Transverse colon (tissue), 4 donors: Measurements from ENCODE around the gene ZNF726. TPM values are rescaled to one million over a fixed set of nuclear protein-coding genes. Genes with fewer than 3 reads are reported as not detected.

ENCODE experiments used
- DNase-seq: peaks from one replicate; pipeline ENCODE4 v3.0.0-alpha.2; 2019
- H3K27ac ChIP-seq, 4 donors: fragments of 200-600 bp; sonication (generic); 2 replicates each; pipeline ENCODE4 v1.5.1; 2016 to 2018; ENCODE audit warnings: inconsistent platforms in 4 of 4
- H3K27me3 ChIP-seq: fragments of 200-600 bp; sonication (generic); 2 replicates; pipeline ENCODE4 v1.5.1; 2017; ENCODE audit warnings: inconsistent platforms
- H3K36me3 ChIP-seq, 4 donors: fragments of 200-600 bp; sonication (generic); 2 replicates each; pipeline ENCODE4 v1.5.1; 2017 to 2019; ENCODE audit warnings: inconsistent platforms in 4 of 4
- H3K4me1 ChIP-seq, 4 donors: fragments of 200-600 bp; sonication (generic); 2 replicates each; pipeline ENCODE4 v1.5.1; 2017 to 2020; ENCODE audit warnings: inconsistent platforms in 4 of 4
- H3K4me3 ChIP-seq, 4 donors: fragments of 200-600 bp; sonication (generic); 1 replicate in 1 of 4; 2 replicates in 3 of 4; pipeline versions ENCODE4 v1.5.1 to v1.6.1; 2017 to 2019; ENCODE audit warnings: inconsistent platforms in 4 of 4
- H3K9me3 ChIP-seq, 2 donors: fragments of 200-600 bp; sonication (generic); 2 replicates each; pipeline ENCODE4 v1.5.1; 2017 to 2019; ENCODE audit warnings: inconsistent platforms in 2 of 2
- CTCF ChIP-seq, 5 experiments: fragments of 200-600 bp in 3 of 5; fragments of 450-650 bp in 2 of 5; sonication (generic) in 3 of 5; IDR thresholded peaks; 1 replicate in 2 of 5; 2 replicates in 3 of 5; pipeline ENCODE4 v1.5.1; 2016 to 2017; ENCODE audit warnings: antibody characterized with exemption in 5 of 5, inconsistent platforms in 3 of 5, mild to moderate bottlenecking in 2 of 5, moderate library complexity in 1 of 5
- EP300 ChIP-seq: sonication (generic); formaldehyde crosslinking; IDR thresholded peaks from one replicate; pipeline ENCODE4 v1.6.1; 2017; ENCODE audit warnings: antibody characterized with exemption, low read depth
- POLR2A ChIP-seq: fragments of 450-650 bp; IDR thresholded peaks from one replicate; pipeline ENCODE4 v1.6.1; 2016; ENCODE audit warnings: antibody characterized with exemption, mild to moderate bottlenecking, moderate library complexity
- POLR2AphosphoS5 ChIP-seq, 3 donors: sonication (generic); formaldehyde crosslinking; IDR thresholded peaks; one replicate each; pipeline ENCODE4 v1.6.1; 2016; ENCODE audit warnings: antibody characterized with exemption in 3 of 3
- WGBS, 2 donors: methylation state at CpG; one replicate each; pipeline ENCODE4 v1.1.5; 2018; ENCODE audit warnings: low coverage in 1 of 2; 5-methylcytosine and 5-hydroxymethylcytosine counted together
- in situ Hi-C, 4 donors: fragments of 200-750 bp; cut with MboI; loops; one replicate each; pipeline versions ENCODE4 v1.15.0 to v1.15.1; 2017; ENCODE audit warnings: low sequenced_read_pairs in 3 of 4, low pct_ligation_motif_present in 1 of 4, low pct_unique_long_range_greater_than_20kb in 1 of 4
- intact Hi-C: fragments of 100-400 bp; cut with DNase I; formaldehyde crosslinking; loops from one replicate; pipeline ENCODE4 v1.15.1; 2023; ENCODE audit warnings: low total_unique reads
- total RNA-seq, 4 donors: library from RNA; depleted of rRNA; stranded (reverse); fragments of >200 nt; gene quantifications; one replicate each; pipeline ENCODE4 v1.1.0, GENCODE V29; 2016

Gene ZNF726
- total RNA-seq, 4 donors from 2014 or later = 1.6 to 5.3 (median 1.9) TPM; not detected in 1

- 70 to 82% methylated on average over 2 of the region's 2 CpGs for WGBS, 2 donors
- TF ChIP-seq POLR2A (no peak), CTCF (IDR thresholded peaks at IDR 0.05) (no peak), POLR2AphosphoS5 (IDR thresholded peaks at IDR 0.05) (no peak), EP300 (no peak)
- DNase-seq = no peak
- no peaks in the 10 kb centered on the region for H3K36me3 ChIP-seq
- no peaks in the 10 kb centered on the region for H3K27me3 ChIP-seq
- peaks cover 12 to 19% of the 10 kb centered on the region in 2 donors for H3K9me3 ChIP-seq
- no peak overlapping the region for H3K4me3 ChIP-seq
- H3K27ac ChIP-seq = no peak overlapping the region
- intact Hi-C loops (no loop called here), in situ Hi-C loops (no loop called here)
- H3K4me1 ChIP-seq = no peaks in the 10 kb centered on the region
Measured at GRCh38 chr19:23906835-23907234, 7.9 kb upstream of the ZNF726 start.

DNA sequence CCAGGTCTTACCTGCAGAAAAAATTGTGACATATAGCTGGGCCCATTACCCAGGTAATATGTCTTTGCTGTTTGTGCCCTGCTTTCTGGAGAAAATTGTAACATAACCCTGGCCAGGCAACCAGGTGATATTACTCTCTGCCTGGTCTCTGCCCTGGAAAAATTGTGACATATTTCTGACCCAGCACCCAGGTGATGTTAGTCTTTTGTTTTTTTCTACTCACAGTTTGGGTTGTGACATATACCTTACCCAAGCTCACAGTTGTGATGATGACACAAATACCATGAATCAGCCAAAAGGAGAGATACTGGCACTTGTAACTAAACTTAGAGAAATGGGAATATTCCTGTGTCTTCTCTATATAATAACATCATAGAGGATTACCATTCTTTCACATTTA, 6.5 kb upstream of the ZNF726 start:
- Histone ChIP-seq H3K4me1 (no peaks in the 10 kb centered on the region), H3K4me3 (no peak overlapping the region), H3K36me3 (no peaks in the 10 kb centered on the region), H3K9me3 (peaks cover 12 to 19% of the 10 kb centered on the region in 2 donors), H3K27ac (no peak overlapping the region), H3K27me3 (no peaks in the 10 kb centered on the region)
- TF ChIP-seq POLR2AphosphoS5 (IDR thresholded peaks at IDR 0.05) (no peak), CTCF (IDR thresholded peaks at IDR 0.05) (no peak), POLR2A (no peak), EP300 (no peak)
- no peak for DNase-seq
- in situ Hi-C loops (no loop called here), intact Hi-C loops (no loop called here)

GRCh38 chr19:23909222-23909621, 5.5 kb upstream of the ZNF726 start:
- intact Hi-C loops = no loop called here

DNA sequence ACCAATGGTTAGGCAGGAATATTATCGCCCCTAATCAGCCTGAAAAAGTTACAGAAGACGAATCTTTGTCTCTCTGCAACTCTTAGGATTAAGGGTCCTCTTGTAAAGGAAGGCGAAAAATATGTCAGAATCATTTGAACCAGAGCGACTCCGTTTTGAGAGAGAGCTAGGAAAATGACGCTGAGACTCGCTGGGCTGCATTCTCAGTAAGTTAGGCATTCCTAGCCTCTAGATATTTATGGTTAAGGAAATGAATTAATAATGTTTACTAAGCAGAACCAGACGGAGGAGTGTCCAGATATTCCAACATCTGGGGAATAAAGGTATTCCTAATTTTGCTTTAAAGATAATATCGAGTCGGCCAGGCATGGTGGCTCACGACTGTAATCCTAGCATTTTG, 755 bp upstream of the ZNF726 start:
- 93% methylated on average over 11 of the region's 11 CpGs for WGBS, 2 donors
- TF ChIP-seq POLR2A = no peak
- TF ChIP-seq POLR2AphosphoS5 (IDR thresholded peaks at IDR 0.05) = no peak
- TF ChIP-seq EP300 = no peak
- no peak for TF ChIP-seq CTCF (IDR thresholded peaks at IDR 0.05)
- in situ Hi-C loops (no loop called here), intact Hi-C loops (no loop called here)
- no peaks in the 10 kb centered on the region for H3K27me3 ChIP-seq
- H3K4me1 ChIP-seq = peaks cover 0 to 5% (median 0%) of the 10 kb centered on the region in 4 donors
- H3K4me3 ChIP-seq = no peak overlapping the region
- no peaks in the 10 kb centered on the region for H3K36me3 ChIP-seq
- H3K9me3 ChIP-seq = no peaks in the 10 kb centered on the region
- no peak for DNase-seq
- H3K27ac ChIP-seq = no peak overlapping the region

More at GRCh38 chr19:23909222-23909621, 5.5 kb upstream of the ZNF726 start:
- in situ Hi-C loops = no loop called here
- H3K4me3 ChIP-seq = no peak overlapping the region
- H3K9me3 ChIP-seq = peaks cover 11 to 14% of the 10 kb centered on the region in 2 donors
- H3K27ac ChIP-seq = no peak overlapping the region
- TF ChIP-seq CTCF (IDR thresholded peaks at IDR 0.05) (no peak), EP300 (no peak), POLR2AphosphoS5 (IDR thresholded peaks at IDR 0.05) (no peak), POLR2A (no peak)
- H3K4me1 ChIP-seq = no peaks in the 10 kb centered on the region
- no peaks in the 10 kb centered on the region for H3K27me3 ChIP-seq
- no peak for DNase-seq
- no peaks in the 10 kb centered on the region for H3K36me3 ChIP-seq
